ENCODE results near the gene UBE2QL1.

DNA sequence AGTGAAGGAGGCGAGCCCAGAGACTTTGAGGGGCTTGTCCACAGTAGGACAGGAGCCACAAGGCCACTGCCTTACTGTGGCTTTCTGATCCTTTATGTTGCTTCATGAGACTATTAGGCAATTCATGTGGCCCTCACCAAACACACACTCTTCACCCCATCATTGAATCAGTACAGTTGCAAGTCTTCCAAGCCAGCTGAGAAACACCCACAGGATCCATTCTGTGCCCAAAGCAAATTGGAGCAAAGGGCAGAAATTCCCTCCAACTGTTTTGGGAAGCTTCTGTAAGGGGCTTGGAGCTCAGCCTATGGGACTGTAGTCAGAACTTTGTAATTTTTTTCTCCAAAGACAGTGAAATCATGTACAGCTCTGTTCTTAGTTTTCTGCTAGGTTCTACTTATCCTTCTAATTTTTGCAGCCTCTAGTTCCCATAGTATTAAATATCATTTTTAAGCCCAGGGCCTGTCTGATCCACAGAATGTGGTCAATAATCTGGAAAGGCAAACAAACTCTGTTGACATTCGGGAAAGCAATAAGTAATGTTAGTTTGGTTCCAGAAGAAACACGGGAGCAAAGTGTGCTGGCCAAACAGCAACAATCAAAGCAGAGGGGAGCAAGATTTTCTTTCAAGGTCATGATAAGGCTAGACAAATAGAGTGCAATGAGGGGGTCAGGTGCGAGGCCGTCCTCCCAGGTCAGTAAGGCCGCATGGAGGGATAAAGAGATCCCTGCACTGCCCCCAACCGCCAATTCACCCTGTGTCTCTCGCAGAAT, 47.0 kb downstream of the UBE2QL1 start:
- TF ChIP-seq, protein P1, sequence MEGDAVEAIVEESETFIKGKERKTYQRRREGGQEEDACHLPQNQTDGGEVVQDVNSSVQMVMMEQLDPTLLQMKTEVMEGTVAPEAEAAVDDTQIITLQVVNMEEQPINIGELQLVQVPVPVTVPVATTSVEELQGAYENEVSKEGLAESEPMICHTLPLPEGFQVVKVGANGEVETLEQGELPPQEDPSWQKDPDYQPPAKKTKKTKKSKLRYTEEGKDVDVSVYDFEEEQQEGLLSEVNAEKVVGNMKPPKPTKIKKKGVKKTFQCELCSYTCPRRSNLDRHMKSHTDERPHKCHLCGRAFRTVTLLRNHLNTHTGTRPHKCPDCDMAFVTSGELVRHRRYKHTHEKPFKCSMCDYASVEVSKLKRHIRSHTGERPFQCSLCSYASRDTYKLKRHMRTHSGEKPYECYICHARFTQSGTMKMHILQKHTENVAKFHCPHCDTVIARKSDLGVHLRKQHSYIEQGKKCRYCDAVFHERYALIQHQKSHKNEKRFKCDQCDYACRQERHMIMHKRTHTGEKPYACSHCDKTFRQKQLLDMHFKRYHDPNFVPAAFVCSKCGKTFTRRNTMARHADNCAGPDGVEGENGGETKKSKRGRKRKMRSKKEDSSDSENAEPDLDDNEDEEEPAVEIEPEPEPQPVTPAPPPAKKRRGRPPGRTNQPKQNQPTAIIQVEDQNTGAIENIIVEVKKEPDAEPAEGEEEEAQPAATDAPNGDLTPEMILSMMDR (tag by site-specific recombination; IDR thresholded peaks at IDR 0.05): no peak
- TF ChIP-seq KLF16 (tag by site-specific recombination; IDR thresholded peaks at IDR 0.05): no peak
- TF ChIP-seq, protein P2, sequence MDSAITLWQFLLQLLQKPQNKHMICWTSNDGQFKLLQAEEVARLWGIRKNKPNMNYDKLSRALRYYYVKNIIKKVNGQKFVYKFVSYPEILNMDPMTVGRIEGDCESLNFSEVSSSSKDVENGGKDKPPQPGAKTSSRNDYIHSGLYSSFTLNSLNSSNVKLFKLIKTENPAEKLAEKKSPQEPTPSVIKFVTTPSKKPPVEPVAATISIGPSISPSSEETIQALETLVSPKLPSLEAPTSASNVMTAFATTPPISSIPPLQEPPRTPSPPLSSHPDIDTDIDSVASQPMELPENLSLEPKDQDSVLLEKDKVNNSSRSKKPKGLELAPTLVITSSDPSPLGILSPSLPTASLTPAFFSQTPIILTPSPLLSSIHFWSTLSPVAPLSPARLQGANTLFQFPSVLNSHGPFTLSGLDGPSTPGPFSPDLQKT (IDR thresholded peaks at IDR 0.05; ENCODE audit: borderline replicate concordance, low read depth, low read length): no peak

All from HEK293 (cell line).